GM18526 (cell line): ENCODE measurements around the gene LMAN2L.

Experiments
- POLR2A ChIP-seq: IDR thresholded peaks from 3 replicates; pipeline ENCODE4 v1.6.1; 2011; ENCODE audit not compliant: insufficient read length; ENCODE audit errors: extremely low read depth

The LMAN2L gene

DNA sequence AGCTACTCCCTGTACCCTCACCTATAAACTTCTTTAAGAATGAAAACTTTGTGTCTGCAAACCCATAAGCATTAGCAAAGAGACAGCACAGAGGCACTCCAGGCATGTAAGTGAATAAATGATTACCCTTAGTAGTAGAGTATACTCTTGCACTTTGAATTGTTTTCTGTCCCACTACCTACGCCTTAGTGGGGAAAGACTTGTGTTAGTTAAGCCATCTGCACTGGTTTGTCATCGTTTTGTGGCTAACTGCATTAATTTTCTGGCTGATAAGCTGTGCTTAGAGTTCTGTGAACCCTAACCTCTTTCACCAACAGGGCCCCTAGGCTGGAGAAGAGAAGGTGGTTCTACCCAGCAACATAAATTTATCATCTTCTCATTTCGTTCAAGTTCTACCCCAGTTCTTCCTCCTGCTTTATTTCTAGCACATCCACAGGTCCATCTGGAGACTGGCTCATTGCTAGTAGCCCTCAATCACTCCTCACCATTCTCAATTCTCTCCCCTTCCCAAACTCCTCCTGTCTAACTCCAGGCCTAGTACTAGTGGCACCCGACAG, 710 bp downstream of the LMAN2L start:
- no peak for TF ChIP-seq POLR2A

DNA sequence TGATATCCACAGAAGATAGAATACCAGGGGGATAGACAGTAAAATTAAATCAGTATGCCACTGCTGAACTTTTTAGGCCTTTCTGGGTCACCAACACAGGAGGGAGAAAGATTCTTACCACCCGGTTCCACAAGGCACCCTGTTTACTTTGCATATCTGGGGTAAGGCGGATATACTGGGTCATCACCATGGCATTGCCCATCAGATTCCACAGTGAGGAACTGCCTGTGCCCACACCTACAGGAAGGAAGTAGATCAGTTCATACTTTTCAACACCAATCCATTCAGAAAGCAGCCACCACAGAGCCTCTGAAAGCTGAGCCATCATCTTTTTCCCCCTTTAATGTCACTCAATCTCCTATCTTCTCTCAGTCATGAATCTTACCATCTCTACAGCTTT, 2.0 kb downstream of the LMAN2L start:
- TF ChIP-seq POLR2A: no peak

GRCh38 chr2:96737251-96737650, 2.6 kb downstream of the LMAN2L start:
- no peak for TF ChIP-seq POLR2A

- no peak for TF ChIP-seq POLR2A
Measured at GRCh38 chr2:96734880-96735583, 4.8 kb downstream of the LMAN2L start.

DNA sequence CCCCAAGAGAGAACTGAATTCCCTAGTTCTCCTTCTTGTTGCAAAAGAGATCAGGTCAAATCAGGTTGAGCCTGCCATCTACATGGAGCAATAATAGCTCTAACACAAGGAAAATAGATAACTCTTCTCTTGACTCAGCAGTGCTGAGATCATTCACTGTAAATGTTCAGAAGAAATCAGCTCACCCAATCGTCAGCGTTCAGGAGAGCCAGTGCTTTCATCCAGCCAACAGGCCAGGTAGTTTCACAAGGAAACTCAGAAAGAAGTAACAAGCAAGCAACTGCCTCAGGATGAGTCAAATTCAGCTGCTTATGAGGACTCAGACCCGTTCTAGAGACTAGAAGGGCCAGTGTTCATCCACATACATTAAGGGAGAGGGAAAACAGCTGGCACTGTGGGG, 5.9 kb downstream of the LMAN2L start:
- TF ChIP-seq POLR2A: no peak

DNA sequence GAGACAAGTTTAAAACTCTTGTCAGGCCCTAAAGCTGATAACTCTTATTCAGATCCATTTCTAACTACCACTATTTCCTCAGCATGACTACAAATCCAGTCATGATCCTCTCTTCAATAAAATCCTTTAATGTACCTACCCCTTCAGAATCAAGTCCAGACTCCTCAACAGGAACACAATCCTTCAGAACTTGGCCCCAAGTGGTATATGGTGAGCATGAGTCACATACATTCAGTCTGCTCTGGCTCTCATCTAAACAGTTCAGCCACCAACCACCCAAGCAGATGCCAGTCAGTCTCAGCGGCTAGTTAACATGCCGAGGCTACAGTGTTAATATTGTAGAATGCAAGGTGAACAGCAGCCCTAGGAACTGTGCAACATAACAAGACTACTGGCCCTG, 9.7 kb downstream of the LMAN2L start:
- no peak for TF ChIP-seq POLR2A

GRCh38 chr2:96729748-96730147, 10.1 kb downstream of the LMAN2L start:
- TF ChIP-seq POLR2A: no peak

DNA sequence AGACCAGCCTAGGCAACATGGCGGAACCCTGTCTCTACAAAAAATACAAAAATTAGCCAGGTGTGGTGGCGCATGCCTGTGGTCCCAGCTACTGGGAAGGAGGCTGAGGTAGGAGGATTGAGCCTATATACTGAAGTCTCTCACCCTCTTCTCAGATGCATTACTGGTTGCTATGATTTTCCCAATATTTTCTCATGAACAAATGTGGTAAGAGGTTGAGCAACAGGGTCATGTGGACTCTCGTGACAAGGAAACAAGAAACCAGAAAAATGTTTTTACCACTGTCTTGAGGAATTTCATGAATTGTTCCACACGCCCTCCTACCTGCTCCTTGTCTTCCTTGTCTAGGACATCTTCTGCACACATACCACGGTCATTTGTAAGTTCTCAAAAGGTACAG, 12.4 kb downstream of the LMAN2L start:
- TF ChIP-seq POLR2A: no peak

- TF ChIP-seq POLR2A: no peak
Measured at GRCh38 chr2:96726131-96726530, 13.7 kb downstream of the LMAN2L start.

- no peak for TF ChIP-seq POLR2A
Measured at GRCh38 chr2:96716388-96716787, 23.5 kb downstream of the LMAN2L start.

- TF ChIP-seq POLR2A: no peak
Measured at GRCh38 chr2:96715658-96716057, 24.2 kb downstream of the LMAN2L start.

DNA sequence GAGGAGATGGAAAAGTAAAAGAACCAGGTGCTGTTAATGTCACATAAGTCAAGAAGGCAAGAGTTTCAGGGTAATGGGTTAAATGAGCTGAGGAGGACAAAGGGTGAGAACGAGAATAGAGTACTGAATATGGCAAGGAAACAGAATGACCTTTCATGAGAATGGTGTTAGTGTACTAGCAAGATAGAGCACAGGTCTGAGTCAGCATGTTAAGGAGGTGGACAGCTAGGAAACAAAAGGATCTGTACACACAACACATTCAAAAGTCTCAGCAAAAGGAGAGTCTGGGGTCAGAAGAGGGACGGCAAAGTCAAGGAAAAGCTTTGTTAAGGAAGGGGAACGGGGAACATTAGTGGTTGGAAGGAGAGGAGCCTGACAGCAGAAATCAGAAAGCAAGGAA, 28.9 kb downstream of the LMAN2L start:
- TF ChIP-seq POLR2A: no peak

GRCh38 chr2:96703021-96703751, 36.7 kb downstream of the LMAN2L start:
- no peak for TF ChIP-seq POLR2A

GRCh38 chr2:96702098-96702785, 37.6 kb downstream of the LMAN2L start:
- TF ChIP-seq POLR2A: no peak

GRCh38 chr2:96701636-96702035, 38.2 kb downstream of the LMAN2L start:
- TF ChIP-seq POLR2A: no peak

DNA sequence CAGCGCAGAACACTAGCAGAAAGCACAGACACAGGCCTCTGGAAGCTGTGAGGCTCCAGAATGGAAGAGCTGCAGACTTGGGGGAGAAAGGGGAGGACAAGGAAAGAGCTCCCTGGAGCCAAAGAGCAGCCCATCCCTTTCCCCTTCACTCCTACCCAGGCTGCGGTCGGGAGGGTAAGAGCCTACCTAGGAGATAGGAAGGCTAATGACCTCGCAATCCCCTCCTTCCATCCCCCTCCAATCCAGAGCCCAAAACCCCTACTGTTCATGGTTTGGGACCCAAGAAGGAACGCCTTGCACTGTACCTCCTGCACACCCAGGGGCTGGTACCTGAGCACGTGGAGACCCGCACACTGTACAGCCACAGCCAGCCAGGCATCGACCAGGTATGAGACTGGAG, 39.8 kb downstream of the LMAN2L start:
- no peak for TF ChIP-seq POLR2A

DNA sequence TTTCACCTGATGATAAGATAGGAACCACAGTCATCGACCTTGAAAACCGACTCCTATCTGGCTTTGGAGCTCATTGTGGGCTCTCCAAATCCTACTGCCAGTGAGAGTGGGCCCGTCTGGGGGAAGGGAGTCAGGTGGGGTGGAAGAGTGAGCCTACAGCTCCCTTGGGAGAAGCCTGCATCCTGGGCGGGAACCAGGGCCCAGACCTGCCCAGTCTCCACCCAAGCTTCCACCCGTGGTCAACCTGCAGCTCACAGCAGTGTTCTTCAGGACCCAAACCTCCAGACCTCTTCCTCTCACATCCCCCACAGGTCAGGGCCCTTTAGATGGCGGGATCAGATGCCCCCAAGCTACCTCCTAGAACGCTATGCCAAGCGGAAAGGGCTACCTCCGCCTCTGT, 40.2 kb downstream of the LMAN2L start:
- no peak for TF ChIP-seq POLR2A

- no peak for TF ChIP-seq POLR2A
Measured at GRCh38 chr2:96699021-96699420, 40.8 kb downstream of the LMAN2L start.
